Measurements from ENCODE around the gene FBXL17. TPM values are rescaled to one million over a fixed set of nuclear protein-coding genes. Genes with fewer than 3 reads are reported as not detected.
"Not testable (repeated sequence)": the region's sequence is repeated elsewhere in the genome, so short reads cannot be mapped to it uniquely, and the experiment has no call there.

Gene FBXL17
- 10 to 100 TPM; 26.4 to 31.5 (median 30.9) TPM for polyA plus RNA-seq (ENCODE audit: insufficient read length in 4 of 4)

GRCh38 chr5:108381954-108382783 is at the start of gene FBXL17:
TSS of gene FBXL17 (minus strand) at chr5:108382098.
- peak; percentile 80 to 86 (median 83) for DNase-seq (ENCODE audit: low read depth in 4 of 4, low spot score in 3 of 4)

- no peak for DNase-seq (ENCODE audit: low read depth in 4 of 4, low spot score in 3 of 4)
Observed at GRCh38 chr5:108430931-108431608, 49.2 kb upstream of the FBXL17 start.

GRCh38 chr5:108421713-108422112 is 39.8 kb upstream of the FBXL17 start:
- no peak for DNase-seq (ENCODE audit: low read depth in 4 of 4, low spot score in 3 of 4)

- no peak for DNase-seq (ENCODE audit: low read depth in 4 of 4, low spot score in 3 of 4)
Observed at GRCh38 chr5:108420755-108421154, 38.9 kb upstream of the FBXL17 start.

GRCh38 chr5:108420158-108420557 is 38.3 kb upstream of the FBXL17 start:
- DNase-seq (ENCODE audit: low read depth in 4 of 4, low spot score in 3 of 4), result no peak

GRCh38 chr5:108418197-108418596 is 36.3 kb upstream of the FBXL17 start:
- DNase-seq (ENCODE audit: low read depth in 4 of 4, low spot score in 3 of 4), result no peak

GRCh38 chr5:108417166-108417670 is 35.3 kb upstream of the FBXL17 start:
- no peak for DNase-seq (ENCODE audit: low read depth in 4 of 4, low spot score in 3 of 4)

GRCh38 chr5:108415726-108416125 is 33.8 kb upstream of the FBXL17 start:
- DNase-seq (ENCODE audit: low read depth in 4 of 4, low spot score in 3 of 4), result no peak

GRCh38 chr5:108409786-108410185 is 27.9 kb upstream of the FBXL17 start:
- DNase-seq (ENCODE audit: low read depth in 4 of 4, low spot score in 3 of 4), result no peak

GRCh38 chr5:108405201-108405600 is 23.3 kb upstream of the FBXL17 start:
- DNase-seq (ENCODE audit: low read depth in 4 of 4, low spot score in 3 of 4), result not testable (repeated sequence)

- no peak for DNase-seq (ENCODE audit: low read depth in 4 of 4, low spot score in 3 of 4)
Observed at GRCh38 chr5:108398964-108399363, 17.1 kb upstream of the FBXL17 start.

GRCh38 chr5:108396837-108397236 is 14.9 kb upstream of the FBXL17 start:
- not testable (repeated sequence) for DNase-seq (ENCODE audit: low read depth in 4 of 4, low spot score in 3 of 4)

GRCh38 chr5:108387758-108388157 is 5.9 kb upstream of the FBXL17 start:
- DNase-seq (ENCODE audit: low read depth in 4 of 4, low spot score in 3 of 4), result no peak

- DNase-seq (ENCODE audit: low read depth in 4 of 4, low spot score in 3 of 4), result no peak
Observed at GRCh38 chr5:108386345-108387061, 4.6 kb upstream of the FBXL17 start.

- DNase-seq (ENCODE audit: low read depth in 4 of 4, low spot score in 3 of 4), result no peak
Observed at GRCh38 chr5:108384741-108385140, 2.8 kb upstream of the FBXL17 start.

- DNase-seq (ENCODE audit: low read depth in 4 of 4, low spot score in 3 of 4), result peak in 1 of 4 donors; percentile 7
Observed at GRCh38 chr5:108382784-108383330, 959 bp upstream of the FBXL17 start.

- peak in 3 of 4 donors; percentile 38 to 83 (median 57) for DNase-seq (ENCODE audit: low read depth in 4 of 4, low spot score in 3 of 4)
Observed at GRCh38 chr5:108381350-108381953, 446 bp downstream of the FBXL17 start.

GRCh38 chr5:108380531-108381349 is 1.2 kb downstream of the FBXL17 start:
- peak in 3 of 4 donors; percentile 41 to 61 (median 50) for DNase-seq (ENCODE audit: low read depth in 4 of 4, low spot score in 3 of 4)

Data from right renal pelvis (tissue), 4 donors.